ENCODE data around the gene CTH.

GRCh38 chr1:70468180-70468579 is 57.1 kb downstream of the CTH start:
- TF ChIP-seq POLR2A (IDR thresholded peaks at IDR 0.05) (no peak), CTCF (IDR thresholded peaks at IDR 0.05) (no peak)

All from right lobe of liver (tissue), 4 donors.